Activated naive CD4-positive, alpha-beta T cell treated with anti-CD3 and anti-CD28 coated beads, Interleukin-2, amount 10 ng/mL, durations not matched to agents 7 days and 5 days (primary cell): ENCODE data around the gene TRDMT1.

Source experiments
- CTCF ChIA-PET: fragments of 350-600 bp; sonication (Branson Sonifier 250); formaldehyde crosslinking; loops from one replicate; lab custom pipeline; 2021; ENCODE audit warnings: antibody characterized with exemption; lab: Charles Lee
- DNase-seq: peaks from one replicate; pipeline ENCODE4 v3.0.0-alpha.2; 2020
- H3K27ac Mint-ChIP-seq: one replicate; pipeline ENCODE4 v1.8.0; 2021; ENCODE audit warnings: mild to moderate bottlenecking, moderate library complexity, mixed read lengths
- H3K27me3 Mint-ChIP-seq: one replicate; pipeline ENCODE4 v1.8.0; 2021; ENCODE audit warnings: mild to moderate bottlenecking, mixed read lengths
- H3K36me3 Mint-ChIP-seq: one replicate; pipeline ENCODE4 v1.8.0; 2021; ENCODE audit warnings: mixed read lengths
- H3K4me1 Mint-ChIP-seq: one replicate; pipeline ENCODE4 v1.8.0; 2021; ENCODE audit warnings: mixed read lengths
- H3K4me3 Mint-ChIP-seq: one replicate; pipeline ENCODE4 v1.8.0; 2021; ENCODE audit warnings: mild to moderate bottlenecking, moderate library complexity, mixed read lengths
- H3K9me3 Mint-ChIP-seq: one replicate; pipeline ENCODE4 v1.8.0; 2021; ENCODE audit warnings: mixed read lengths

TRDMT1 gene

GRCh38 chr10:17141504-17142229, 59.8 kb downstream of the TRDMT1 start:
- H3K27me3 Mint-ChIP-seq = peaks cover 3% of the 10 kb centered on the region
- no peak overlapping the region for H3K4me3 Mint-ChIP-seq
- H3K9me3 Mint-ChIP-seq = no peaks in the 10 kb centered on the region
- H3K36me3 Mint-ChIP-seq = peaks cover 7% of the 10 kb centered on the region
- DNase-seq = no peak
- H3K27ac Mint-ChIP-seq = no peak overlapping the region
- peaks cover 24% of the 10 kb centered on the region for H3K4me1 Mint-ChIP-seq
- CTCF ChIA-PET = no interaction called here

DNA sequence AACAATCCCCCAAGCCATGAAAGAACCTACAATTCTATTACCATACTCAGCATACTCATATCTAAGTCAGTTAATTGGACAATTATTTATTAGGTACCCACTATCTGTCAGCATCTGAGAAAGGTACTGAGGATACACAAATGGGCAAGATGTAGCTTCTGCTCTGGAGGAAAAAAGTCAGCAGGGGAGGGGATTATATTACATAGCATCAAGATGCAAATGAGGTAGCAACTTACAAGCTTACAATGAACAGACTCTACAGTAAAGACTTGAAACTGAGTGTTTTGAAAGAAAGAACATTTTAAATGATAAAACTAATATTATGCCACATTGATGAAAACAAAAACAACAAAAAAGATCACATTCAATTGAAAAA, 61.1 kb downstream of the TRDMT1 start:
- Mint-ChIP-seq H3K27me3 (peaks cover 8% of the 10 kb centered on the region), H3K27ac (no peak overlapping the region), H3K36me3 (peaks cover 5% of the 10 kb centered on the region), H3K4me1 (peaks cover 15% of the 10 kb centered on the region), H3K4me3 (no peak overlapping the region), H3K9me3 (no peaks in the 10 kb centered on the region)
- DNase-seq = no peak
- CTCF ChIA-PET = no interaction called here

GRCh38 chr10:17138460-17139042, 62.9 kb downstream of the TRDMT1 start:
- Mint-ChIP-seq H3K4me1 (peaks cover 5% of the 10 kb centered on the region), H3K27ac (no peak overlapping the region), H3K36me3 (peaks cover 5% of the 10 kb centered on the region), H3K4me3 (no peak overlapping the region), H3K9me3 (no peaks in the 10 kb centered on the region), H3K27me3 (peaks cover 8% of the 10 kb centered on the region)
- DNase-seq = no peak
- CTCF ChIA-PET = interaction anchor here (0.7 kb wide), 1 partner anchor 194 kb away, joined by 3 read pairs; no protein-coding TSS in a partner anchor

DNA sequence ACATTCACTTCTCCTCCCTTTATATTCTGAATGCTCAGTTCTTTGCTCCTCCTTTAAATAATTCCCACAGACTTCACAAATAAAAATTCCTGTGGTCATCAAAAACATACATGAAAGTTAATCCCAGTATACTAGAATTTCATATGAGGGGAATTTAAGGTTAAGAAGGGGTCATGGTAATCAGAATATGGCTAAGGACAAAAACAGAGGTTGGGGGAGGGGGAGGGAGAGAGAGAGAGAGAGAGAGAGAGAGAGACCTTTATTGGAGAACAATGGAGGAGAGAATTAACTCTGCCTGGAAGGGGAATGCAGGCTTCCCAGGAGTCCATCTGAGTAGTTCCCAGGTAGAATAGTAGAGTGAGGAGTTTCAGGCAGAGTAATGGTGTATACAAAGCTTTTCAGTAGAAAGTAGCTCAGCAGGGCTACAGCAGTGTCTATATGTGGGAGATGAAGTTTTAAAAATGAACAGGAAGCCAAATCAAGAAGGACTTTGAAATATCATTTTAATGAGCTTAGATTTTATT, 66.7 kb downstream of the TRDMT1 start:
- Mint-ChIP-seq H3K27ac (no peak overlapping the region), H3K9me3 (no peaks in the 10 kb centered on the region), H3K4me1 (no peaks in the 10 kb centered on the region), H3K27me3 (peaks cover 8% of the 10 kb centered on the region), H3K36me3 (no peaks in the 10 kb centered on the region), H3K4me3 (no peak overlapping the region)
- DNase-seq = no peak
- CTCF ChIA-PET = no interaction called here

GRCh38 chr10:17134282-17134681, 67.2 kb downstream of the TRDMT1 start:
- CTCF ChIA-PET = no interaction called here
- Mint-ChIP-seq H3K36me3 (no peaks in the 10 kb centered on the region), H3K4me3 (no peak overlapping the region), H3K9me3 (no peaks in the 10 kb centered on the region), H3K27ac (no peak overlapping the region), H3K27me3 (peaks cover 8% of the 10 kb centered on the region), H3K4me1 (no peaks in the 10 kb centered on the region)
- DNase-seq = no peak

- Mint-ChIP-seq H3K9me3 (no peaks in the 10 kb centered on the region), H3K27me3 (no peaks in the 10 kb centered on the region), H3K4me1 (no peaks in the 10 kb centered on the region), H3K4me3 (no peak within 1 kb of the TSS), H3K27ac (no peak within 1 kb of the TSS), H3K36me3 (no peaks in the 10 kb centered on the region)
- CTCF ChIA-PET = no interaction called here
- no peak for DNase-seq
Observed at GRCh38 chr10:17129741-17130140, 71.7 kb downstream of the TRDMT1 start, which contains the start of gene CUBN. Gene CUBN, minus strand, starts transcription at chr10:17129811. Its CDS starts 46 bp downstream, at chr10:17129765.

GRCh38 chr10:17128261-17128660, 73.2 kb downstream of the TRDMT1 start:
- no peaks in the 10 kb centered on the region for H3K36me3 Mint-ChIP-seq

GRCh38 chr10:17126327-17126726, 75.1 kb downstream of the TRDMT1 start:
- H3K27ac Mint-ChIP-seq = no peak overlapping the region
- CTCF ChIA-PET = no interaction called here
- DNase-seq = no peak
- no peaks in the 10 kb centered on the region for H3K36me3 Mint-ChIP-seq
- H3K4me3 Mint-ChIP-seq = no peak overlapping the region
- no peaks in the 10 kb centered on the region for H3K4me1 Mint-ChIP-seq
- no peaks in the 10 kb centered on the region for H3K27me3 Mint-ChIP-seq
- no peaks in the 10 kb centered on the region for H3K9me3 Mint-ChIP-seq

More at GRCh38 chr10:17128261-17128660, 73.2 kb downstream of the TRDMT1 start:
- Mint-ChIP-seq H3K27ac (no peak overlapping the region), H3K4me1 (no peaks in the 10 kb centered on the region), H3K9me3 (no peaks in the 10 kb centered on the region), H3K27me3 (no peaks in the 10 kb centered on the region), H3K4me3 (no peak overlapping the region)
- CTCF ChIA-PET = no interaction called here
- no peak for DNase-seq

- CTCF ChIA-PET = no interaction called here
- H3K27me3 Mint-ChIP-seq = no peaks in the 10 kb centered on the region
- H3K36me3 Mint-ChIP-seq = peaks cover 3% of the 10 kb centered on the region
Observed at GRCh38 chr10:17125206-17125893, 76.1 kb downstream of the TRDMT1 start.

DNA sequence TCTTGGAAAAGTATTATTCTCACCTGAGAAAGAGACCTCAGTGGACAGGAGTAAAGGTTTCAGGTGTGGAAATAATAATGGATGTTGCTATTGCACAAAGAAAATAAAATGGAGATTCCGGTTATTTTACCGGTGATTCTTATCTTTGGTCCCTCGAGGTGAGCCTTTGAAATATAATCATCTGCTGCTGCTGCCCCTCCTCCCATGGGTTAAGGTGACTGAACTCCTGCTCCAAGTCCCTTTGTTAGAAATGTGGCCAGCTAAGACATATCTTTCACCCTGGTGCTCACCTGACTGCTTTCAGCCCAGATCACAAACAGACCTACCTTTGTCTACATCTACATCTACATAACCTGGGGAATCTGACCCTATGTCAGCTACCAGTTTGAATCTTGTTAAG, 77.5 kb downstream of the TRDMT1 start:
- H3K27ac Mint-ChIP-seq = no peak overlapping the region
- H3K4me1 Mint-ChIP-seq = no peaks in the 10 kb centered on the region
- CTCF ChIA-PET = no interaction called here
- H3K4me3 Mint-ChIP-seq = no peak overlapping the region
- H3K9me3 Mint-ChIP-seq = no peaks in the 10 kb centered on the region
- H3K27me3 Mint-ChIP-seq = no peaks in the 10 kb centered on the region
- DNase-seq = no peak
- peaks cover 3% of the 10 kb centered on the region for H3K36me3 Mint-ChIP-seq

More at GRCh38 chr10:17125206-17125893, 76.1 kb downstream of the TRDMT1 start:
- H3K4me3 Mint-ChIP-seq = no peak overlapping the region
- no peak for DNase-seq
- H3K9me3 Mint-ChIP-seq = no peaks in the 10 kb centered on the region
- H3K27ac Mint-ChIP-seq = no peak overlapping the region
- H3K4me1 Mint-ChIP-seq = no peaks in the 10 kb centered on the region

DNA sequence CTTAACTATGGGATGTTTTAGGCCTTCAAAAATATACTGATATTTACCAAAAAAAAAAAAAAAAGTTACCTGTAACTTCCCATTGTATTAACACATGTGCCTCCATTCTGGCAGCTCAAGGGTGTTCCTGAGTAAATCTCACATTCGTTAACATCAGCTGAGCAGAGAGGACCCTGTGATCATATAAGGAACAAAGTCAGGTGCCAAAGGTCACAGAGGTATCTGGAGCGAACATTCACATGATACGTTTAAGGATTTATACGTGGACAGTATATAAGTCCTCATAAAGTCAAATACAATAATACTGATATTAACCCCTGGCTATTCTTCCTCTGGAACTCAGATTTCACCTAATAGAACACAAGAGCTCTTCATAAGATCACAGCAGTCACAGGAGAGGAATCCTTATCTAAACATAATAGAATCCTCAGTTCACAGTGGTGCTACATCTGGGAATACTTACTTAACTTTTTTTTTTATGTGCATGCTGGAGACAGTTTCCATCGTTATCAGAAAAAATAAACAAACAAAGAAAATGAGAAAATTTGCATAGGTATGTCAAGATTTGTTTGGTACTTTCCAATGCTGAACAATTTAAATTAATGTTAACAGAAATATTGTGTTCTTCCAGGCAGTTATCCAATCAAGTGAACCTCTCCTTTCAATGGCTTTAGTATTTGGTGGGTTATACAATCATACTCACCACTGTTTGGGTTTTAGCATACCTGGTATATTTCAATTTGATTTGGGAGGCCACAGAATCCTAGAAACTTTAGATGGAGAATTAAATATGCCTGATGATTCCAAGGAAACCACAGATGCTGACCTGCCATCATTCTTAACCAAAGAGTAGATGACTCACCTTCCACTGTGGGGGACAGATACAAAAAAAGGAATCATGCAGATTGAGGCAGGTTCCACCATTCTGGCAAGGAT, 78.5 kb downstream of the TRDMT1 start:
- no peaks in the 10 kb centered on the region for H3K4me1 Mint-ChIP-seq
- H3K4me3 Mint-ChIP-seq = no peak overlapping the region
- H3K27ac Mint-ChIP-seq = no peak overlapping the region
- H3K9me3 Mint-ChIP-seq = no peaks in the 10 kb centered on the region
- H3K36me3 Mint-ChIP-seq = peaks cover 3% of the 10 kb centered on the region
- CTCF ChIA-PET = no interaction called here
- DNase-seq = no peak
- H3K27me3 Mint-ChIP-seq = no peaks in the 10 kb centered on the region

DNA sequence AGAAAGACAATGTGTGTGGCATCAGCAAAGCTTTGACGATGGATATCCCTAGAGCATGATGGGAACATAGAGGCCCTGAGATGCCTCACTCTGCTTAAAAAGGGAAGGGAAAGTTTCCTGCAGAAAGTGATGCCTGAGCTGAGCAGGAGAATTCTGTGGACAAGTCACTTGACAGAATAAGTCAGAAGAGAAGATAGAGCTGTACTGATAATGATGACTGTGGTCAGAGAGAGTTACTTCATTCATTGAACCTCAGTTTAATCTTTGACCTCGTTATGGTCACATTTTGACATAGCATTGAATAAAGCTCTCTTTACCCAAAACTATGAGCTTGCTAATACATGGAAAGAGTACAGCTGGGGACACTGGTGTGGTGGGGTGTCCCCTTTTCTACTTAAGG, 79.4 kb downstream of the TRDMT1 start:
- CTCF ChIA-PET = no interaction called here
- H3K27me3 Mint-ChIP-seq = no peaks in the 10 kb centered on the region
- no peaks in the 10 kb centered on the region for H3K4me1 Mint-ChIP-seq
- no peak overlapping the region for H3K4me3 Mint-ChIP-seq
- H3K9me3 Mint-ChIP-seq = no peaks in the 10 kb centered on the region
- DNase-seq = no peak
- H3K36me3 Mint-ChIP-seq = peaks cover 3% of the 10 kb centered on the region
- H3K27ac Mint-ChIP-seq = no peak overlapping the region

DNA sequence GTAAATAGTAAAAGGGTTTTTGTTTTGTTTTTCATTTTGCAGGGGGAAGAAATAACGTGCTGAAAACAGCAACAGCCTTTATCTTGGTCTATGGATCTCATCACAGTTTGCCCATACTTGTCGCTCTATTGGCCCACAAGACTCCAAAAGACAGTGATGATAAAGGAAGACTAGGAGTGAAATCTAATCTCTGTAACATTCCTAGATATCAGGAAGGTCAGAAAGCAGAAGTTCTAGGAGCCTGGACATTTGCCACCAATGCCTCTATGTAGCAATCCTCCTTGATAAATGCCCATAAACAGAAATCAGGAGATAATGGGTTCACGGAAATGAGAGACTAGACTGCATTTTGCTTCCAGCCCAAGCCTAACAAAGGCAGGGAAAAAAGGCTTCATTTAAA, 80.8 kb downstream of the TRDMT1 start:
- CTCF ChIA-PET = no interaction called here
- Mint-ChIP-seq H3K4me3 (no peak overlapping the region), H3K36me3 (peaks cover 3% of the 10 kb centered on the region), H3K4me1 (peaks cover under 1% of the 10 kb centered on the region), H3K27me3 (no peaks in the 10 kb centered on the region), H3K27ac (no peak overlapping the region), H3K9me3 (no peaks in the 10 kb centered on the region)
- DNase-seq = no peak

- no peak for DNase-seq
- Mint-ChIP-seq H3K4me1 (peaks cover 7% of the 10 kb centered on the region), H3K27me3 (no peaks in the 10 kb centered on the region), H3K4me3 (no peak overlapping the region), H3K9me3 (no peaks in the 10 kb centered on the region), H3K36me3 (peaks cover 3% of the 10 kb centered on the region), H3K27ac (no peak overlapping the region)
- CTCF ChIA-PET = no interaction called here
Observed at GRCh38 chr10:17119845-17120244, 81.6 kb downstream of the TRDMT1 start.
